ENCODE results near the gene CHSY1. TPM values are rescaled to one million over a fixed set of nuclear protein-coding genes. Genes with fewer than 3 reads are reported as not detected.
A peak's percentile ranks its signal among the peaks of the same experiment; 100 is the strongest.

CHSY1 gene
- total and polyA plus RNA-seq, 11 donors = 5.6 to 41.3 (median 11.1) TPM

GRCh38 chr15:101250341-101250831 is 1.5 kb downstream of the CHSY1 start:
- TF ChIP-seq POLR2A (IDR thresholded peaks at IDR 0.05) (no peak), CTCF (IDR thresholded peaks at IDR 0.05) (no peak)
- peaks cover 0 to 70% (median 54%) of the 10 kb centered on the region in 12 donors for H3K4me1 ChIP-seq
- H3K4me3 ChIP-seq = peak overlapping the region; percentile 64 to 98 (median 86)
- WGBS, 4 donors = 3 to 14% (median 13%) methylated on average over 6 of the region's 6 CpGs
- H3K36me3 ChIP-seq = peaks cover 0 to 20% (median 4%) of the 10 kb centered on the region in 9 donors
- H3K9me3 ChIP-seq = no peaks in the 10 kb centered on the region
- no peaks in the 10 kb centered on the region for H3K27me3 ChIP-seq
- DNase-seq (no peak), ATAC-seq (peak in 1 of 4 donors; percentile 6)
- H3K27ac ChIP-seq = peak overlapping the region; percentile 38 to 91 (median 76)
- intact Hi-C loops (cut with DNase I) = loop anchor here in 8 of 10 donors (2.0 to 10.0 kb wide), 9 partner anchors 63 to 626 kb away; no protein-coding TSS in a partner anchor

- no peak for ATAC-seq
- intact Hi-C loops (cut with DNase I) = loop anchor here in 6 of 10 donors (5.0 to 10.0 kb wide), 5 partner anchors 53 to 81 kb away; no protein-coding TSS in a partner anchor
- TF ChIP-seq POLR2A (IDR thresholded peaks at IDR 0.05) (no peak), CTCF (IDR thresholded peaks at IDR 0.05) (no peak)
- no peak for DNase-seq
- Histone ChIP-seq H3K9me3 (no peaks in the 10 kb centered on the region), H3K4me3 (peak overlapping the region in 2 of 12 donors; percentile 3 to 96), H3K27me3 (no peaks in the 10 kb centered on the region), H3K36me3 (peaks cover 0 to 20% (median 4%) of the 10 kb centered on the region in 9 donors), H3K4me1 (peaks cover 0 to 83% (median 66%) of the 10 kb centered on the region in 12 donors), H3K27ac (peak overlapping the region in 1 of 12 donors; percentile 28)
- 67 to 78% (median 74%) methylated on average over 3 of the region's 3 CpGs for WGBS, 4 donors
Observed at GRCh38 chr15:101248274-101248673, 3.6 kb downstream of the CHSY1 start.

DNA sequence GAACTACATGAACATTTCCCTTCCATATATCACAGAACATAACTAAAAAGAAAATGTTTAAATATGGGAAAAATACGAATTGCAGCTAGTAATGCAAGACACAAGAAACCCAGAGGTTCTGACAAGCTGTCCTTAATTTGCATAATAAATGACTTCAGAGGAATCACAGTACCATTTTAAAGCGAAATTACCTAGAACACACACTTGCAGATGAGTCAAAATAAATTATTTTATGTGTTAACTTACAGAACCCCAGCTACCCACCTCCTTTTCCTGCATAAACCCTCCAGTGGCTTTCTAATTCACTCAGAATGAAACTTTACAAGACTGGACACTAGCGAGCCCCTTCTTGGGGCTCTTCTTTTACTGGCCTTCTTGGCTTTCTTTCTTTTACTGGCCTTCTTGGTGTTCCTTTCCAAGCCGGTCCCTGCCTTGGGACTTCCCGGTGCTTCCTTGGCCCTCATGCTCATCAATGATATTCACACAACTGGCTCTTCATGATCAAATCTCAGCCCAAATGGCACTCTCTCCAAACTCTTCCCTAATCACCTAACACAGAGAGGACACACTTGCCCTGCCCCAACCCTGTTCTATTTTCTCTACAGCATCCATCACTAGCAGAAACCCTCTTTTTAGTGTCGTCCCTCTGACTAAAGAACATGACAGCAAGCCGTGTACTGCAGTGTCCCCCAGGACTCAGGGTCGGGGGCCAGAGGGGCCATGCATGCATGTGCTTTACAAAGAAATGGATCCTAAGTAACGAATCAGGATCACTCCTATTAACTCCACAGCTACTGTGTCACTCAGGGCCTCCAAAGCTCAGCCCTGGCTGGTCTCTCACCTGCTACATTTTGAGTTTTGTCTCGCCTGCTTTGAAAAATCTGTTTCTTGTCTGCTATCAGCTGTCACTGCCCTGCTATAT is 4.8 kb downstream of the CHSY1 start:
- ATAC-seq = no peak
- Histone ChIP-seq H3K27me3 (no peaks in the 10 kb centered on the region), H3K4me3 (peak overlapping the region in 2 of 12 donors; percentile 9 to 96), H3K9me3 (no peaks in the 10 kb centered on the region), H3K36me3 (peaks cover 0 to 20% (median 4%) of the 10 kb centered on the region in 9 donors), H3K27ac (peak overlapping the region in 4 of 12 donors; percentile 13 to 47 (median 30)), H3K4me1 (peaks cover 0 to 86% (median 71%) of the 10 kb centered on the region in 12 donors)
- intact Hi-C loops (cut with DNase I) = loop anchor here in 6 of 10 donors (5.0 to 10.0 kb wide), 5 partner anchors 52 to 80 kb away; no protein-coding TSS in a partner anchor
- 69 to 78% (median 73%) methylated on average over 10 of the region's 10 CpGs for WGBS, 4 donors
- DNase-seq = no peak
- TF ChIP-seq POLR2A (IDR thresholded peaks at IDR 0.05) (no peak), CTCF (IDR thresholded peaks at IDR 0.05) (no peak)

GRCh38 chr15:101246391-101246790 is 5.5 kb downstream of the CHSY1 start:
- TF ChIP-seq POLR2A (IDR thresholded peaks at IDR 0.05) (no peak), CTCF (IDR thresholded peaks at IDR 0.05) (no peak)
- WGBS, 4 donors = 63 to 77% (median 73%) methylated on average over 6 of the region's 6 CpGs
- DNase-seq = no peak
- no peaks in the 10 kb centered on the region for H3K9me3 ChIP-seq
- H3K27me3 ChIP-seq = no peaks in the 10 kb centered on the region
- peaks cover 0 to 20% (median 4%) of the 10 kb centered on the region in 9 donors for H3K36me3 ChIP-seq
- peak overlapping the region in 2 of 12 donors; percentile 9 to 96 for H3K4me3 ChIP-seq
- no peak for ATAC-seq
- peak overlapping the region in 3 of 12 donors; percentile 13 to 42 (median 17) for H3K27ac ChIP-seq
- peaks cover 0 to 93% (median 78%) of the 10 kb centered on the region in 12 donors for H3K4me1 ChIP-seq
- intact Hi-C loops (cut with DNase I) = loop anchor here in 6 of 10 donors (5.0 to 10.0 kb wide), 5 partner anchors 52 to 79 kb away; no protein-coding TSS in a partner anchor

Data from heart left ventricle (tissue), 16 donors.